ENCODE measurements around the gene ABLIM1. TPM values are rescaled to one million over a fixed set of nuclear protein-coding genes. Genes with fewer than 3 reads are reported as not detected.

The ABLIM1 gene
- total RNA-seq, 4 donors from 2014 or later: 185 to 345 (median 304) TPM

- H3K4me1 ChIP-seq: peaks cover 11 to 69% (median 24%) of the 10 kb centered on the region in 3 donors
- H3K9me3 ChIP-seq: no peaks in the 10 kb centered on the region
- peaks cover 0 to 5% (median 0%) of the 10 kb centered on the region in 3 donors for H3K36me3 ChIP-seq
- WGBS, 2 donors: 31 to 36% methylated on average over 2 of the region's 2 CpGs
- H3K4me3 ChIP-seq: no peak overlapping the region
- DNase-seq: no peak
- intact Hi-C loops (cut with DNase I): no loop called here
- H3K27ac ChIP-seq: peak overlapping the region in 3 of 4 donors; percentile 46 to 87 (median 86)
- TF ChIP-seq CTCF (IDR thresholded peaks at IDR 0.05) (no peak), POLR2A (IDR thresholded peaks at IDR 0.05) (no peak)
- no peaks in the 10 kb centered on the region for H3K27me3 ChIP-seq
Measured at GRCh38 chr10:114603948-114604347, 54.1 kb downstream of the ABLIM1 start.

- no peak for DNase-seq
- Histone ChIP-seq H3K27ac (peak overlapping the region in 3 of 4 donors; percentile 46 to 87 (median 86)), H3K36me3 (peaks cover 0 to 5% (median 0%) of the 10 kb centered on the region in 3 donors), H3K27me3 (no peaks in the 10 kb centered on the region), H3K4me1 (peaks cover 11 to 63% (median 24%) of the 10 kb centered on the region in 3 donors), H3K9me3 (no peaks in the 10 kb centered on the region), H3K4me3 (no peak overlapping the region)
- intact Hi-C loops (cut with DNase I): no loop called here
- TF ChIP-seq CTCF (IDR thresholded peaks at IDR 0.05): no peak
- TF ChIP-seq POLR2A (IDR thresholded peaks at IDR 0.05): no peak
- WGBS, 2 donors: 60 to 82% methylated on average over 1 of the region's 1 CpG
Measured at GRCh38 chr10:114603303-114603702, 54.8 kb downstream of the ABLIM1 start.

- Histone ChIP-seq H3K27ac (peak overlapping the region in 3 of 4 donors; percentile 53 to 71 (median 60)), H3K36me3 (peaks cover 0 to 5% (median 0%) of the 10 kb centered on the region in 3 donors), H3K9me3 (no peaks in the 10 kb centered on the region), H3K4me3 (no peak overlapping the region), H3K4me1 (peaks cover 3 to 30% (median 13%) of the 10 kb centered on the region in 3 donors), H3K27me3 (no peaks in the 10 kb centered on the region)
- intact Hi-C loops (cut with DNase I): no loop called here
- TF ChIP-seq CTCF (IDR thresholded peaks at IDR 0.05) (no peak), POLR2A (IDR thresholded peaks at IDR 0.05) (no peak)
- WGBS, 2 donors: 73 to 92% methylated on average over 3 of the region's 3 CpGs
- no peak for DNase-seq
Measured at GRCh38 chr10:114600057-114600456, 58.0 kb downstream of the ABLIM1 start.

- H3K4me3 ChIP-seq: no peak overlapping the region
- intact Hi-C loops (cut with DNase I): no loop called here
- H3K27ac ChIP-seq: no peak overlapping the region
- peaks cover 0 to 5% (median 0%) of the 10 kb centered on the region in 3 donors for H3K4me1 ChIP-seq
- WGBS, 2 donors: 68 to 70% methylated on average over 4 to 5 of the region's 5 CpGs
- H3K27me3 ChIP-seq: no peaks in the 10 kb centered on the region
- H3K36me3 ChIP-seq: peaks cover 0 to 5% (median 0%) of the 10 kb centered on the region in 3 donors
- no peaks in the 10 kb centered on the region for H3K9me3 ChIP-seq
- TF ChIP-seq CTCF (IDR thresholded peaks at IDR 0.05): no peak
- no peak for TF ChIP-seq POLR2A (IDR thresholded peaks at IDR 0.05)
- DNase-seq: no peak
Measured at GRCh38 chr10:114596793-114597192, 61.3 kb downstream of the ABLIM1 start.

GRCh38 chr10:114593816-114594468 is 64.1 kb downstream of the ABLIM1 start:
- H3K27ac ChIP-seq: no peak overlapping the region
- peaks cover 0 to 5% (median 0%) of the 10 kb centered on the region in 3 donors for H3K36me3 ChIP-seq
- no peaks in the 10 kb centered on the region for H3K27me3 ChIP-seq
- DNase-seq: no peak
- no peak overlapping the region for H3K4me3 ChIP-seq
- no peaks in the 10 kb centered on the region for H3K9me3 ChIP-seq
- intact Hi-C loops (cut with DNase I): no loop called here
- no peaks in the 10 kb centered on the region for H3K4me1 ChIP-seq
- WGBS, 2 donors: 93 to 94% methylated on average over 1 of the region's 1 CpG
- no peak for TF ChIP-seq POLR2A (IDR thresholded peaks at IDR 0.05)
- TF ChIP-seq CTCF (IDR thresholded peaks at IDR 0.05): no peak
